ENCODE measurements around the gene USHBP1. TPM values are rescaled to one million over a fixed set of nuclear protein-coding genes. Genes with fewer than 3 reads are reported as not detected.

Gene USHBP1
- total RNA-seq, 2 donors from 2014 or later: 3.5 to 8.4 TPM

GRCh38 chr19:17229890-17230289 lies 34.7 kb downstream of the USHBP1 start:
- no peak for DNase-seq (ENCODE audit: low spot score)
- TF ChIP-seq POLR2A (IDR thresholded peaks at IDR 0.05) (no peak), CTCF (IDR thresholded peaks at IDR 0.05) (no peak), POLR2AphosphoS5 (IDR thresholded peaks at IDR 0.05) (no peak)
- Histone ChIP-seq H3K36me3 (no peaks in the 10 kb centered on the region), H3K4me1 (replicated peaks) (peaks cover 6% of the 10 kb centered on the region), H3K27me3 (replicated peaks; ENCODE audit: insufficient read depth) (no peaks in the 10 kb centered on the region), H3K9me3 (no peaks in the 10 kb centered on the region), H3K27ac (no peak overlapping the region), H3K4me3 (no peak overlapping the region)
- 82% methylated on average over 3 of the region's 3 CpGs for WGBS
- intact Hi-C loops (cut with DNase I): no loop called here

GRCh38 chr19:17227798-17228367 lies 36.7 kb downstream of the USHBP1 start:
- DNase-seq (ENCODE audit: low spot score): no peak
- intact Hi-C loops (cut with DNase I): no loop called here
- peaks cover 3% of the 10 kb centered on the region for H3K4me1 ChIP-seq (replicated peaks)

GRCh38 chr19:17226002-17226933 lies 38.3 kb downstream of the USHBP1 start, which contains the start of gene OCEL1:
TSS of gene OCEL1 (plus strand) at chr19:17226226. CDS start at chr19:17226248, 22 bp downstream.
- intact Hi-C loops (cut with DNase I): no loop called here
- no peaks in the 10 kb centered on the region for H3K27me3 ChIP-seq (replicated peaks; ENCODE audit: insufficient read depth)
- H3K4me1 ChIP-seq (replicated peaks): peaks cover 3% of the 10 kb centered on the region
- peak within 1 kb of the TSS; percentile 65 to 71 for H3K4me3 ChIP-seq
- peak in 1 of 4 experiments; percentile 3 for TF ChIP-seq CTCF (IDR thresholded peaks at IDR 0.05)
- TF ChIP-seq POLR2A (IDR thresholded peaks at IDR 0.05): peak; percentile 87
- peak; percentile 93 for TF ChIP-seq POLR2AphosphoS5 (IDR thresholded peaks at IDR 0.05)
- no peaks in the 10 kb centered on the region for H3K36me3 ChIP-seq
- no peaks in the 10 kb centered on the region for H3K9me3 ChIP-seq
- under 1% methylated on average over 84 of the region's 90 CpGs for WGBS
- H3K27ac ChIP-seq: peak within 1 kb of the TSS; percentile 92 to 93
- peak; percentile 99 for DNase-seq (ENCODE audit: low spot score)

More at GRCh38 chr19:17227798-17228367, 36.7 kb downstream of the USHBP1 start:
- TF ChIP-seq POLR2AphosphoS5 (IDR thresholded peaks at IDR 0.05) (no peak), CTCF (IDR thresholded peaks at IDR 0.05) (no peak), POLR2A (IDR thresholded peaks at IDR 0.05) (no peak)
- Histone ChIP-seq H3K27ac (no peak overlapping the region), H3K4me3 (no peak overlapping the region), H3K9me3 (no peaks in the 10 kb centered on the region), H3K27me3 (replicated peaks; ENCODE audit: insufficient read depth) (no peaks in the 10 kb centered on the region), H3K36me3 (no peaks in the 10 kb centered on the region)
- WGBS: 68% methylated on average over 13 of the region's 13 CpGs

GRCh38 chr19:17225053-17225452 lies 39.5 kb downstream of the USHBP1 start:
- DNase-seq (ENCODE audit: low spot score): no peak
- Histone ChIP-seq H3K4me1 (replicated peaks) (peaks cover 3% of the 10 kb centered on the region), H3K4me3 (no peak overlapping the region), H3K27me3 (replicated peaks; ENCODE audit: insufficient read depth) (no peaks in the 10 kb centered on the region), H3K36me3 (no peaks in the 10 kb centered on the region), H3K27ac (no peak overlapping the region), H3K9me3 (no peaks in the 10 kb centered on the region)
- WGBS: 84% methylated on average over 10 of the region's 10 CpGs
- intact Hi-C loops (cut with DNase I): no loop called here
- TF ChIP-seq POLR2A (IDR thresholded peaks at IDR 0.05) (no peak), CTCF (IDR thresholded peaks at IDR 0.05) (no peak), POLR2AphosphoS5 (IDR thresholded peaks at IDR 0.05) (no peak)

All from prostate gland (tissue), 2 donors.